Activated T-cell treated with anti-CD3 and anti-CD28 coated beads for 24 hours (primary cell): ENCODE results near the gene PRICKLE2.

ENCODE experiments used
- DNase-seq: peaks from one replicate; pipeline ENCODE4 v3.0.0-alpha.2; 2020; ENCODE audit warnings: low read depth

Gene PRICKLE2

GRCh38 chr3:64224826-64225610 is at the start of gene PRICKLE2:
Gene PRICKLE2, minus strand, starts transcription at chr3:64225466. Its CDS starts 26,539 bp downstream, at chr3:64198927.
- DNase-seq: no peak

DNA sequence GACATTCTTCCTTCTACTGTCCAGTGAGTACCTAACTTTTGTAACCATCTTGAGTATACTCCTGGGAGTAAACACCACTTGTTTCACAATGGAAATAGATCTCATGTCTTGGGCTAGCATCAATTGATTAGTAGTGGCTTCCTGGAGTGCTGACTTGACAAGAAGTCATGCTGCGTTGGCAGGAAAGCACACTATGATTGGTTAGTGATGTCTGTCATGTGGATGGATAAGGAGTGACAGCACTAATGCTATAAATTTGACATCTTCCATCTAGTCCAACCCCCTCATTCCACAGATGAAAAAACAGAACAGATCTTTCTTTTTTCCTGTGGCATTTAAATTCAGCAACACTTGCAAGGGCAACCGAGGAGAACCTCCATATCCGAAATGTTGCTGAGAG is 47.6 kb upstream of the PRICKLE2 start:
- no peak for DNase-seq

DNA sequence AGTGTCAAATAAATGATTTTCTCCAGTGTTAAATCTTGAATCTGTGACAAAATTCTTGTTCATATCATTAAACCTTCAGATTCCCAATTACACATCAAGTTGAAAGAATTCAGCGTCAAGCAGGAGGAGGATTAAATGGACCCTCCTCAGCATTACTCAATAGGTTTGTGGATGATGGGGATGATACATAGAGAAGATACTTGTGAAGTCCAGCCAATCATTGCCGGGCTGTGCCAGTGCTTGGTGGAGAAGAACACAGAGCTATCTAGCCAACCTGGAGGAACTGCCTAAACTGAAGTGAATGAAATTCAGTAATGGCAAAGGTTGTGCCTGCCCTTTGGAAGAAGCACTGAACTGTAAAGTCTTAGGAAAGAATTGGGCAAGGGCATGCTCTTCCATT is 47.0 kb upstream of the PRICKLE2 start:
- no peak for DNase-seq

- no peak for DNase-seq
These were observed 46.4 kb upstream of the PRICKLE2 start for GRCh38 chr3:64271631-64272030.

GRCh38 chr3:64270866-64271260 is 45.6 kb upstream of the PRICKLE2 start:
- DNase-seq: no peak

GRCh38 chr3:64270142-64270865 is 45.0 kb upstream of the PRICKLE2 start:
- DNase-seq: no peak

GRCh38 chr3:64268926-64269325 is 43.7 kb upstream of the PRICKLE2 start:
- DNase-seq: no peak

DNA sequence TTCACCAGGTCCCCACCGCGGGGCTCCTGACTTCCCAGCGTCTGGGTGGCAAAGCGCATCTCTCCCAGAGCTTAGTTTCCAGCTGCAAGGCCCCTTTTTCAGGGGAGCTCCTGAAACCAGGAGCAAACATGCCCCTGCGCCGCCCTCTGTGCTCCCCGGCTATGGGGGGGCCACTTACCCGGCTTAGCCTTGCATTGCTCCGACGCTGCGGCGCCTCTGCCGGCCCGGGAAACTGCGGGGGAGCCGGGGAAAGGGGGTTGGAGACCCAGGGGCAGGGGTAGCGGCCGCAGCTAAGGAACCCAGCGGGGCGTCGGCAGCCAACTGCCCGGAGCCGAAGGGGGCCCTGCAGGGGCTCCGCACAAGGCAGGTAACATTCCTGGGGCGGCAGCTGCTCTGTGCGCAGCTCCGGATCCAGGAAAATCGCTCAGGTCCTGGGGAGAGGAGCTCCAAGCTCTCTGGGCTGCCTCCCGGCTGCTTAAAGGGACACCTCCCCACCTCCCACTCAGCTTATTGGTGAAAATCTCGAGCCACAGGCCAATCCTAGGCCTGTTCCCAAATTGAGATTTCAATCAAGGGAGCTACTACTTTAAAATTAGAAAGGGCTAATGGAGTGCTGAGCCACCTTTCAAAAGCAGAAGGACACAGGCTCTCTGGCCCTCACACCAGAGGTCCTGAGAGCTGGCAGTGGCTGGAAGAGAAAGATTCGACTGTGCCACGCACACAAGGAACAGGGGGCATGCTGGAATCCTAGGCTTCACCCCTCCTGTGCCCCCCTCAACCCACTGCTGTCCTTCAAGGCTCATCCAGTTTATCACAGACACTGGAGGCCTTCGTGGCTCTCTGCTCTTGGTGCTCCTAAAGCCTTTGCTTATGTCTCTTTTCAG is 42.7 kb upstream of the PRICKLE2 start:
- DNase-seq: no peak

DNA sequence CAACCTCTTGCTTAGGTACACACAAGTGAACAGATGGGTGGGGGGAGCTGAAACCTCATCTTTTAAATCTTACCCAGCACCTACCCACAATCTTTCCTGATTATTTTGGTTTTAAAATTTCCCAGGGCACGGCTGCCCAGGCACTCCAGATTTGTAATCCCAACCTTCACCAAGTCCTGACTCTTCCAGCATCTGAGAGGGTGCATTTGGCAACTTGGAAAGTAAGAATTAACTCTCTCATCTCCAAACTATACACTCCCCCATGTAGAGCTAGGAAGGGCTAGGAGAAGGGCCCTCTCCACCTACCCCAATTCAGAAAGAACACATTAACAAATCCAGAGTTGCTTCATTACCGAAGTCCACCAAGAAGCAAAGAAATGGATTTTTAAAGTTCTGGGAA is 41.7 kb upstream of the PRICKLE2 start:
- DNase-seq: no peak

- no peak for DNase-seq
These were observed 41.0 kb upstream of the PRICKLE2 start for GRCh38 chr3:64266065-64266931.

GRCh38 chr3:64265646-64266045 is 40.4 kb upstream of the PRICKLE2 start:
- DNase-seq: no peak

- no peak for DNase-seq
These were observed 39.3 kb upstream of the PRICKLE2 start for GRCh38 chr3:64264501-64265109.

GRCh38 chr3:64262574-64263114 is 37.4 kb upstream of the PRICKLE2 start:
- DNase-seq: no peak

DNA sequence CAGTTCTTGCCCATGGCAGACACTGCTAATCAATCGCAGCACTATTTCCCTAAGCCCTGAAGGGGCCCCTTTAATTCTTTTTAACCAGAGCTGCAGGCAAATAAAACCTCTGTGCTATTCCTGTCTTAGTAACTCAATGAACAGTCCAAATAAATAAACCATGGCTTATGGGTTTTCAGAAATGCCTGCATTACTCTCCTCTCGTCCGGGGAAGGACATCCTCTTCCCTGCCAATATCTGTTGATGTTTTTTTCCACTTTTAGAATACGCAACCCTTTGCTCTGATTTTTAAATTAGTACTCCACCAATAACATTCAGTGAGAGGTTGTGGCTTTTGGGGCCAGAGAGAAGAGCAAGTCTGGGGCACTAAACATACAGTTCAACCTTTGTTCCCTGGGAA is 35.2 kb upstream of the PRICKLE2 start:
- no peak for DNase-seq

GRCh38 chr3:64259636-64260035 is 34.4 kb upstream of the PRICKLE2 start:
- DNase-seq: no peak

- no peak for DNase-seq
These were observed 32.0 kb upstream of the PRICKLE2 start for GRCh38 chr3:64257100-64257755.

DNA sequence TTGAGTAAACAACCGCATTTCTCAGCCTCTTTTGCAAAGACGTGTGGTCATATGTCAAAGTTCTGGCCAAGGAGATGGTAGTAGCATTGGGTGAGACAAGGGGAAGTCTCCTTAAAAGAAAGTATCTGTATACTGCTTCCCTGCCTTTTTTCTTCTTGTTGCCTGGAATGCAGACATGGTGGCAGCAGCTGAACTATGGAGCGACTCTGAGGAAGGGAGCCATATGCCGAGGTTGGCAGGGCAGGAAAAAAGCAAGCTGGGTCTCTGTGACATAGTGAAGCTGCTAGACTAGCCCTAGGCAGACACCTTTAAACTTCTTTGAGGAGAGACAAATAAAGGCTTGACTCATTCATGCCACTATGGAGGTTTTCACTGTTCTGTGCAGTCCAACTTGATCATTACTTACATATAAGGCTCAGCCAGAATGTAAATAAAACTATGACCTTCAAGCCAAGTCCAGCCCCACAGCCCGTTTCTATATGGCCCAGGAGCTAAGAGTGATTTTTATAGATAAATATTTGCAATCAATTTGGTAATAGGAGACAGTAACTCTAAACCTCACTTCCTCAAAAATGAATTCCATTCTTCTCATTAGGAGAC is 30.6 kb upstream of the PRICKLE2 start:
- DNase-seq: no peak

DNA sequence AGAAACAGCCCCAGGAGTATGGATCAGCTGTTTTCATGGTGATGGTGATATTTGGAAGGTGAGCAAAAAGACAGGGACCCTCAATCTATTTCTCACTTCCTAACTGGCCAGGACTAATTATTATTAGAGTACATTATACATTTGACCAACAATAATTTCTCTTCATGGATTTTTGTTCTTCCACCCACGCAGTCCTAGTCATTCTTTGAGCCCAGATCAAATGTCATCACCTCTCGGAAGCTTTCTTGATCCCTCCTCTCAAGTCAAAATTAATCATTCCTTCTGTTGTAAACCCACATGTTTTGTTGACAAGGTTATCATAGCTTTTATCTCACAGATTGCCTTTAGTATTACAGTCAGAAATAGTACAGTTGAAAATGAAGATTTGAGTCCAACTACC is 29.2 kb upstream of the PRICKLE2 start:
- DNase-seq: no peak

DNA sequence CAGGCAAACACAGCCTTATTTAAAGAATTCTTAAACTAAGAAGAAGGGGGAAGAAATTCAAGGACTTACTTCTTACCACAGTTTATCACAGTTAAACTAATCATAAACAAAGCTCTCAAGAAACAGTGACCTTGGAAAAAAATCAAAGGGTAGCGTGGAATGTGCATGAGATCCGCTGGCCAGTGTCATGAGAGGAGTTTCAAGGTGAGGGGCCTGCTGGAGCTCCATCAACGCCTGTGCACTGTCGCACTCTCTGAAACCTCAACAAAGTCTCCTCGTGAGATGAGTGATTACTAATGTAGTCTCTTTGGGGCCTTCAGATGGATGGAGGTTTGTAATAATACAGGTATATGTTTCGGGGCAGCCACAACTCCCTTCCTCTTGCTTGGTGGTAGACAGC is 28.4 kb upstream of the PRICKLE2 start:
- DNase-seq: no peak

GRCh38 chr3:64251019-64251418 is 25.8 kb upstream of the PRICKLE2 start:
- DNase-seq: no peak
